Natural killer cell (primary cell): Measurements from ENCODE around the gene POPDC3. TPM values are rescaled to one million over a fixed set of nuclear protein-coding genes. Genes with fewer than 3 reads are reported as not detected.
"Not testable (repeated sequence)": the region's sequence is repeated elsewhere in the genome, so short reads cannot be mapped to it uniquely, and the experiment has no call there.

ENCODE experiments used
- ATAC-seq, 3 donors: fragments of 150-1000 bp in 2 of 3; fragments of 200-7000 bp in 1 of 3; cut with Tn5 transposase; 1 replicate in 1 of 3; 2 replicates in 2 of 3; pipeline ENCODE4 v1.10.0; 2021; ENCODE audit warnings: mild to moderate bottlenecking in 2 of 3, moderate library complexity in 2 of 3
- DNase-seq, 2 donors: peaks; one replicate each; pipeline versions ENCODE4 v3.0.0 to v3.0.0-alpha.2; 2013 to 2021; ENCODE audit warnings: mixed read lengths in 1 of 2
- H3K27ac ChIP-seq: one replicate; pipeline ENCODE4 v1.5.1; 2013; ENCODE audit warnings: mild to moderate bottlenecking, low read length
- H3K27me3 ChIP-seq: one replicate; pipeline ENCODE4 v1.6.1; 2013; ENCODE audit warnings: low read length; ENCODE audit not compliant: control insufficient read depth, insufficient read depth
- H3K36me3 ChIP-seq: one replicate; pipeline ENCODE4 v1.6.1; 2013; ENCODE audit warnings: low read length; ENCODE audit not compliant: control insufficient read depth, insufficient read depth
- H3K4me1 ChIP-seq: one replicate; pipeline ENCODE4 v1.6.1; 2013; ENCODE audit warnings: low read length; ENCODE audit not compliant: control insufficient read depth, insufficient read depth
- H3K4me3 ChIP-seq: one replicate; pipeline ENCODE4 v1.5.1; 2013; ENCODE audit warnings: low read length
- H3K9me3 ChIP-seq: one replicate; pipeline ENCODE4 v1.6.1; 2013; ENCODE audit warnings: low read length; ENCODE audit not compliant: control insufficient read depth, insufficient read depth
- H3K27ac Mint-ChIP-seq, 2 donors: one replicate each; pipeline ENCODE4 v1.8.0; 2022; ENCODE audit warnings: mild to moderate bottlenecking in 2 of 2, mixed read lengths in 2 of 2, moderate library complexity in 1 of 2
- H3K27me3 Mint-ChIP-seq, 2 donors: one replicate each; pipeline ENCODE4 v1.8.0; 2022; ENCODE audit warnings: low read depth in 2 of 2, mixed read lengths in 2 of 2
- H3K36me3 Mint-ChIP-seq: one replicate; pipeline ENCODE4 v1.8.0; 2022; ENCODE audit warnings: mixed read lengths
- H3K4me1 Mint-ChIP-seq, 2 donors: one replicate each; pipeline ENCODE4 v1.8.0; 2022; ENCODE audit warnings: mixed read lengths in 2 of 2
- H3K4me3 Mint-ChIP-seq: one replicate; pipeline ENCODE4 v1.8.0; 2022; ENCODE audit warnings: mild to moderate bottlenecking, moderate library complexity, mixed read lengths
- H3K9me3 Mint-ChIP-seq, 2 donors: one replicate each; pipeline ENCODE4 v1.8.0; 2022; ENCODE audit warnings: mixed read lengths in 2 of 2
- WGBS: methylation state at CpG from one replicate; pipeline ENCODE4 v1.1.7; 2013; ENCODE audit warnings: missing lambda C conversion rate; ENCODE audit not compliant: insufficient coverage; 5-methylcytosine and 5-hydroxymethylcytosine counted together
- intact Hi-C: fragments of 100-400 bp; cut with micrococcal nuclease; formaldehyde crosslinking; loops from one replicate; pipeline ENCODE4 v1.14.2; 2022
- total RNA-seq, 4 donors: library from RNA; stranded (reverse); fragments of 120-200 nt in 1 of 4; gene quantifications; one replicate each; pipeline versions ENCODE4 v1.2.3 to v1.2.4, GENCODE V29; 2013 to 2022
- TF ChIP-seq, protein P1 (sequence below): fragments of 200-600 bp; IDR thresholded peaks from one replicate; pipeline ENCODE4 v1.8.0; 2022; ENCODE audit warnings: antibody characterized with exemption

Gene POPDC3
- total RNA-seq, 3 donors from 2014 or later (not counting 1 experiment from before 2014, with no cell fraction given) = not detected

- intact Hi-C loops = no loop called here
- H3K9me3 ChIP-seq = no peaks in the 10 kb centered on the region
- H3K4me1 ChIP-seq = no peaks in the 10 kb centered on the region
- H3K27ac Mint-ChIP-seq = no peak overlapping the region
- WGBS = 80% methylated on average over 1 of the region's 1 CpG
- ATAC-seq = no peak
- no peaks in the 10 kb centered on the region for H3K27me3 ChIP-seq
- H3K4me3 Mint-ChIP-seq = no peak overlapping the region
- TF ChIP-seq, protein P1, sequence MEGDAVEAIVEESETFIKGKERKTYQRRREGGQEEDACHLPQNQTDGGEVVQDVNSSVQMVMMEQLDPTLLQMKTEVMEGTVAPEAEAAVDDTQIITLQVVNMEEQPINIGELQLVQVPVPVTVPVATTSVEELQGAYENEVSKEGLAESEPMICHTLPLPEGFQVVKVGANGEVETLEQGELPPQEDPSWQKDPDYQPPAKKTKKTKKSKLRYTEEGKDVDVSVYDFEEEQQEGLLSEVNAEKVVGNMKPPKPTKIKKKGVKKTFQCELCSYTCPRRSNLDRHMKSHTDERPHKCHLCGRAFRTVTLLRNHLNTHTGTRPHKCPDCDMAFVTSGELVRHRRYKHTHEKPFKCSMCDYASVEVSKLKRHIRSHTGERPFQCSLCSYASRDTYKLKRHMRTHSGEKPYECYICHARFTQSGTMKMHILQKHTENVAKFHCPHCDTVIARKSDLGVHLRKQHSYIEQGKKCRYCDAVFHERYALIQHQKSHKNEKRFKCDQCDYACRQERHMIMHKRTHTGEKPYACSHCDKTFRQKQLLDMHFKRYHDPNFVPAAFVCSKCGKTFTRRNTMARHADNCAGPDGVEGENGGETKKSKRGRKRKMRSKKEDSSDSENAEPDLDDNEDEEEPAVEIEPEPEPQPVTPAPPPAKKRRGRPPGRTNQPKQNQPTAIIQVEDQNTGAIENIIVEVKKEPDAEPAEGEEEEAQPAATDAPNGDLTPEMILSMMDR = no peak
- H3K27ac ChIP-seq = no peak overlapping the region
- peaks cover 11 to 22% of the 10 kb centered on the region in 2 donors for H3K27me3 Mint-ChIP-seq
- no peaks in the 10 kb centered on the region for H3K9me3 Mint-ChIP-seq
- H3K4me3 ChIP-seq = no peak overlapping the region
- H3K36me3 ChIP-seq = no peaks in the 10 kb centered on the region
- no peak for DNase-seq
- H3K4me1 Mint-ChIP-seq = no peaks in the 10 kb centered on the region
- no peaks in the 10 kb centered on the region for H3K36me3 Mint-ChIP-seq
Measured at GRCh38 chr6:105223242-105223641, 43.4 kb upstream of the POPDC3 start.

GRCh38 chr6:105221219-105221618, 41.4 kb upstream of the POPDC3 start:
- H3K27ac Mint-ChIP-seq, H3K9me3 ChIP-seq, H3K4me3 Mint-ChIP-seq, ATAC-seq, intact Hi-C loops, H3K36me3 ChIP-seq, H3K9me3 Mint-ChIP-seq, H3K4me1 Mint-ChIP-seq, DNase-seq, H3K4me3 ChIP-seq, H3K27me3 ChIP-seq, H3K36me3 Mint-ChIP-seq, H3K27ac ChIP-seq, H3K4me1 ChIP-seq: not testable (repeated sequence)
- WGBS = 93% methylated on average over 2 of the region's 2 CpGs
- H3K27me3 Mint-ChIP-seq = peaks cover 13 to 20% of the 10 kb centered on the region in 2 donors

DNA sequence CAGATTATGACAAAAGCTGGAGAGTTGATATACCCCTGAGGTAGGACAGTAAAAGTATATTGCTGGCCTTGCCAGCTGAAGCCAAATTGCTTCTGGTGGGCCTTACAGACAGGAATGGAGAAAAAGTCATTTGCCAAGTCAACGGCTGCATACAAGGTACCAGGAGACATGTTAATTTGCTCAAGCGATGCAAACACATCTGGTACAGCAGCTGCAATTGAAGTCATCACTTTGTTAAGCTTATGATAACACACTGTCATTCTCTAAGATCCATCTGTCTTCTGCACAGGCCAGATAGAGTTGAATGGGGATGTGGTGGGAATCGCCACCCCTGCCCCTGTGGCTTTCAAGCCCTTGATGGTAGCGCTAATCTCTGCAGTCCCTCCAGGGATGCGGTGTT, 40.4 kb upstream of the POPDC3 start:
- 98% methylated on average over 4 of the region's 5 CpGs for WGBS
- intact Hi-C loops = no loop called here
- no peaks in the 10 kb centered on the region for H3K27me3 ChIP-seq

DNA sequence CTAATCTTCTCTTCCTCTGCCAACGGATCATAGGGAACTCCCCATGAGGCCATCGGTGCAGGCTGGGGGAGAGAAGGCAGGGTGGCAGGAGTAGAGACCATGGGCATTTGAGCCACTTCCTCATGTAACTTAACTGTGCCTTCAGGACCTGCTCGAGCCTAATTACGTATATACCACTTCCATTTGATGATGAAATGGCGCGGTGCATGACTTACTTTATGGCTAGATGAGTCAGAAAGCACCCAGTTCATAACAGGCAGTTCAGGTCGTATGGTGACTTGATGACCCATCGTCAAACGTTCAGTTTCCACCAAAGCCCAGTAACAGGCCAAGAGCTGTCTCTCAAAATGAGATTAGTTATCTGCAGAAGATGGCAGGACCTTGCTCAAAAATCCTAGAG, 39.4 kb upstream of the POPDC3 start:
- intact Hi-C loops, H3K4me3 Mint-ChIP-seq, H3K4me3 ChIP-seq, H3K27ac ChIP-seq, H3K4me1 Mint-ChIP-seq, DNase-seq, H3K27me3 ChIP-seq, H3K36me3 ChIP-seq, ATAC-seq, H3K4me1 ChIP-seq, H3K36me3 Mint-ChIP-seq, H3K9me3 ChIP-seq, H3K27ac Mint-ChIP-seq, H3K9me3 Mint-ChIP-seq: not testable (repeated sequence)
- 91% methylated on average over 8 of the region's 9 CpGs for WGBS
- peaks cover 7 to 11% of the 10 kb centered on the region in 2 donors for H3K27me3 Mint-ChIP-seq

More for the DNA sequence above, 40.4 kb upstream of the POPDC3 start:
- Mint-ChIP-seq H3K36me3 (no peaks in the 10 kb centered on the region), H3K9me3 (no peaks in the 10 kb centered on the region), H3K27ac (no peak overlapping the region), H3K4me1 (no peaks in the 10 kb centered on the region), H3K4me3 (no peak overlapping the region), H3K27me3 (peaks cover 13 to 16% of the 10 kb centered on the region in 2 donors)
- Histone ChIP-seq H3K4me3 (no peak overlapping the region), H3K36me3 (no peaks in the 10 kb centered on the region), H3K9me3 (no peaks in the 10 kb centered on the region), H3K27ac (no peak overlapping the region), H3K4me1 (no peaks in the 10 kb centered on the region)
- TF ChIP-seq, protein P1 = no peak
- ATAC-seq = no peak
- no peak for DNase-seq

GRCh38 chr6:105215506-105215905, 35.7 kb upstream of the POPDC3 start:
- no peaks in the 10 kb centered on the region for H3K9me3 ChIP-seq
- Mint-ChIP-seq H3K4me1 (no peaks in the 10 kb centered on the region), H3K27ac (no peak overlapping the region), H3K36me3 (no peaks in the 10 kb centered on the region), H3K9me3 (no peaks in the 10 kb centered on the region), H3K27me3 (peaks cover 2 to 13% of the 10 kb centered on the region in 2 donors), H3K4me3 (no peak overlapping the region)
- no peak for ATAC-seq
- no peak overlapping the region for H3K4me3 ChIP-seq
- TF ChIP-seq, protein P1 = no peak
- WGBS = no CpG with 5 or more reads among the region's 3 CpGs
- H3K4me1 ChIP-seq = no peaks in the 10 kb centered on the region
- DNase-seq = no peak
- H3K27me3 ChIP-seq = no peaks in the 10 kb centered on the region
- intact Hi-C loops = no loop called here
- no peaks in the 10 kb centered on the region for H3K36me3 ChIP-seq
- no peak overlapping the region for H3K27ac ChIP-seq
